Measurements from ENCODE around the gene CFL2.

The CFL2 gene

DNA sequence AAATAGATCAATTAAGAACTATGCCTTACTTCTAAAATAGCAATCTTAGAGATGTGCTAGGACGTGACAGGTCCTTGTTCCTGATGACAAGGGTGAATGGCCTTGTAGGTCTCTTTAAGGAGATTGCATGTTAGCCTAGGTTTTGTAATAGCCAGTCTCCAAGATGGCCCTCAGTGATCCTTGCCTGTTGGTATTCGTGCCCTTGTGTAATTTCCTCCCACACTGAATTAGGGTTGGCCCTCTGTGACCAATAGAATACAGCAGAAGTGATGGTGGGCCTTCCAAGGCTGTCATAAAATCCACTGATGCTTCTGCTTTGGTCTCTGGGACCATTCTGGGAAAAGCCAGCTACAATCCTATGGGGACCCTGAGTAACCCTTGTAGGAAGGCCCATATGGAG is 46.3 kb downstream of the CFL2 start:
- no peak for DNase-seq

GRCh38 chr14:34667007-34667406 is 47.4 kb downstream of the CFL2 start:
- no peak for DNase-seq

- peak; percentile 60 for DNase-seq
Measured at GRCh38 chr14:34665785-34666435, 48.5 kb downstream of the CFL2 start.

DNA sequence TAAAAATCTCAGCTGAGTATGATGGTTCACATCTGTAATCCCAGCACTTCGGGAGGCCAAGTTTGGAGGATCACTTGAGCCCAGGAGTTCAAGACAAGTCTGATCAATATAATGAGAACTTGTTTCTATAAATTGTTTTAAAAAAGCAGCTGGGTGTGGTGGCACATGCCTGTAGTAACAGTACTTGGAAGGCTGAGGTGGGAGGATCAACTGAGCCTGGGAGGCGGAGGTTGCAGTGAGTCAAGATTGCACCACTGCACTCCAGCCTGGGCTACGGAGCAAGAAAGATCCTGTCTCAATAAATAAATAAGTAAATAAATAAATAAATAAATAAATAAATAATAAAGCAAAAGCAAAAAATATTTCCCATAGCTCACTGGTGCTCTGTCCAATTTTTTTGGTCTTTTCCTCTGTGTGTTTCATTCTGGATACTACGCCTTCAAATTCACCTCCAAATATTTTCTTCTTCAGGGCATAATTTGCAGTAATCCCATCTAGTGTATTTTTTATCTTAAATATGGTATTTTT is 51.8 kb downstream of the CFL2 start:
- no peak for DNase-seq

DNA sequence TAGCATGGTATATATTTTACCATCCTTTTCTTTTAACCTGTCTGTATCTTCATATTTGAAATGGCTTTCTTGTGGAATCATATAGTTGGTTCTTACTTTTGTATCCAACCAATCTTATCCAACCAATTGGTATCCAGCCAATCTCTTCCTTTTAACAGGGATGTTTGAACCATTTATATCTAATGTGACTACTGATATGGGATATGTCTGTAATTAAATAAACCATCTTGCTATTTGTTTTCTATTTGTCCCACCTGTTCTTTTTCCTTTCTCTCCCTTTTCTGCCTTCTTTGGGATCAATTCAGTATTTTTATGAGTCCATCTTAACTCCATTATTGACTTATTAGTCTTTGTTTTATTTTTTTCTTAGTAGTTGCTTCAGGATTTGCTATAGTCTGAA is 53.6 kb downstream of the CFL2 start:
- DNase-seq = no peak

Data from NCI-H69 (cell line).